Endothelial cell of umbilical vein (primary cell): ENCODE results near the gene GJA8. TPM values are rescaled to one million over a fixed set of nuclear protein-coding genes. Genes with fewer than 3 reads are reported as not detected.

Experiments
- BruUV-seq: library from RNA; stranded (reverse); fragments of 400-500 nt; replicated peaks from 2 replicates; lab custom pipeline; 2021; lab: Mats Ljungman, UMichigan
- CTCF ChIA-PET: fragments of 300-600, 350-600 bp; sonication (Branson Sonifier 250); formaldehyde crosslinking; loops from one replicate; lab custom pipeline; 2021; ENCODE audit warnings: antibody characterized with exemption, inconsistent platforms; lab: Charles Lee
- POLR2A ChIA-PET: fragments of 300-600, 350-600 bp; sonication (Branson Sonifier 250); formaldehyde crosslinking; loops from one replicate; lab custom pipeline; 2021; ENCODE audit warnings: antibody characterized with exemption, inconsistent platforms; lab: Charles Lee
- DNase-seq: peaks from one replicate; pipeline ENCODE4 v3.0.0-alpha.2; 2011; ENCODE audit warnings: low read depth, low spot score
- FAIRE-seq: peaks from 2 replicates; lab custom pipeline; 2011; peaks lifted over from hg19 to GRCh38; lab: Jason Lieb, UNC
- H2AFZ ChIP-seq: 2 replicates; pipeline ENCODE4 v1.6.0; 2012; ENCODE audit warnings: low read depth, low read length, control low read depth, inconsistent platforms
- H3K27ac ChIP-seq: 2 replicates; pipeline ENCODE4 v1.5.1; 2011; ENCODE audit warnings: low read depth, mild to moderate bottlenecking, control low read depth, low read length, moderate library complexity; ENCODE audit not compliant: insufficient read depth
- H3K27me3 ChIP-seq, 2 experiments: 2 replicates each; pipeline versions ENCODE4 v1.6.0 to v1.6.1; 2011; ENCODE audit warnings: low read length in 2 of 2, mixed read lengths in 1 of 2; ENCODE audit not compliant: control insufficient read depth in 2 of 2, insufficient read depth in 2 of 2
- H3K36me3 ChIP-seq, 2 experiments: 2 replicates in 1 of 2; 3 replicates in 1 of 2; pipeline ENCODE4 v1.5.1; 2011; ENCODE audit warnings: low read length in 2 of 2, mild to moderate bottlenecking in 1 of 2, moderate library complexity in 1 of 2; ENCODE audit not compliant: control insufficient read depth in 2 of 2, insufficient read depth in 2 of 2; ENCODE audit errors: extremely low read depth in 1 of 2
- H3K4me1 ChIP-seq: 3 replicates; pipeline ENCODE4 v1.5.1; 2011; ENCODE audit warnings: mild to moderate bottlenecking, low read length; ENCODE audit not compliant: control insufficient read depth, insufficient read depth; ENCODE audit errors: extremely low read depth
- H3K4me2 ChIP-seq: 2 replicates; pipeline ENCODE4 v1.6.1; 2011; ENCODE audit warnings: low read length, control low read depth, mixed read lengths; ENCODE audit not compliant: insufficient read depth
- H3K4me3 ChIP-seq, 3 experiments: fragments of 200-600 bp in 1 of 3; sonication (generic), shearing (Covaris generic) in 1 of 3; replicated peaks in 1 of 3; 2 replicates each; pipeline ENCODE4 v1.5.1; 2011 to 2016; ENCODE audit warnings: control low read depth in 3 of 3, low read length in 3 of 3, mild to moderate bottlenecking in 2 of 3, inconsistent platforms in 1 of 3, low read depth in 1 of 3, moderate library complexity in 1 of 3; ENCODE audit not compliant: insufficient read depth in 1 of 3
- H3K79me2 ChIP-seq: 2 replicates; pipeline ENCODE4 v1.6.0; 2012; ENCODE audit warnings: low read length, inconsistent platforms; ENCODE audit not compliant: control insufficient read depth, insufficient read depth
- H3K9ac ChIP-seq: replicated peaks from 2 replicates; pipeline ENCODE3; 2011; ENCODE audit warnings: low read length, control low read depth; ENCODE audit not compliant: insufficient read depth; ENCODE audit errors: extremely low read depth
- H3K9me1 ChIP-seq: replicated peaks from 3 replicates; pipeline ENCODE4 v1.6.0; 2011; ENCODE audit warnings: mild to moderate bottlenecking, low read length; ENCODE audit not compliant: control insufficient read depth, insufficient read depth; ENCODE audit errors: extremely low read depth
- H3K9me3 ChIP-seq: replicated peaks from 2 replicates; pipeline ENCODE4 v1.5.1; 2012; ENCODE audit warnings: low read length, inconsistent platforms; ENCODE audit not compliant: control insufficient read depth, insufficient read depth
- H4K20me1 ChIP-seq: replicated peaks from 2 replicates; pipeline ENCODE3; 2011; ENCODE audit warnings: mild to moderate bottlenecking, low read length; ENCODE audit not compliant: control insufficient read depth, insufficient read depth; ENCODE audit errors: extremely low read depth
- EZH2 ChIP-seq: IDR thresholded peaks from 2 replicates; pipeline ENCODE4 v1.6.1; 2012; ENCODE audit warnings: borderline replicate concordance, low read depth, mild to moderate bottlenecking, moderate library complexity, low read length, inconsistent platforms; ENCODE audit not compliant: severe bottlenecking
- FOS ChIP-seq: IDR thresholded peaks from 2 replicates; pipeline ENCODE4 v1.6.1; 2011; ENCODE audit warnings: mild to moderate bottlenecking, low read length, moderate library complexity, borderline replicate concordance; ENCODE audit not compliant: insufficient read depth
- GATA2 ChIP-seq: IDR thresholded peaks from 2 replicates; pipeline ENCODE4 v1.7.0; 2011; ENCODE audit warnings: low read depth, mild to moderate bottlenecking, moderate library complexity, mixed read lengths, low read length; ENCODE audit not compliant: insufficient read length, insufficient read depth
- JUN ChIP-seq: IDR thresholded peaks from 2 replicates; pipeline ENCODE4 v1.6.1; 2011; ENCODE audit warnings: borderline replicate concordance, low read depth; ENCODE audit not compliant: insufficient read length, insufficient read depth
- MYC ChIP-seq: IDR thresholded peaks from one replicate; pipeline ENCODE4 v1.6.1; 2011; ENCODE audit warnings: mild to moderate bottlenecking, low read depth, low read length
- POLR2A ChIP-seq: IDR thresholded peaks from 2 replicates; pipeline ENCODE4 v1.6.1; 2012; ENCODE audit warnings: low read depth, mild to moderate bottlenecking, control low read depth, low read length
- POLR2AphosphoS5 ChIP-seq: IDR thresholded peaks from 2 replicates; pipeline ENCODE4 v1.6.1; 2012; ENCODE audit warnings: low read depth, mild to moderate bottlenecking, control low read depth, low read length, moderate library complexity; ENCODE audit not compliant: insufficient read depth
- dilution Hi-C: fragments of 300-500 bp; cut with MboI; formaldehyde crosslinking; loops from one replicate; pipeline ENCODE4 v1.15.0; 2019; ENCODE audit warnings: low sequenced_read_pairs; ENCODE audit not compliant: extremely low pct_ligation_motif_present
- intact Hi-C: fragments of 100-400 bp; cut with micrococcal nuclease; formaldehyde crosslinking; loops from one replicate; pipeline ENCODE4 v1.10.0; 2022
- polyA plus RNA-seq, 4 experiments: library from polyadenylated mRNA; depleted of rRNA in 3 of 4; stranded (reverse) in 3 of 4; unstranded in 1 of 4; fragments of >200 nt; gene quantifications; 2 replicates each; pipeline versions ENCODE4 v1.2.1 to v1.2.3, GENCODE V29; 2011 to 2012; ENCODE audit warnings: missing spikeins in 1 of 4
- total RNA-seq: library from RNA; stranded (reverse); gene quantifications from 2 replicates; pipeline ENCODE4 v1.2.3, GENCODE V29; 2021
- TF ChIP-seq, protein P1 (sequence below): IDR thresholded peaks from 2 replicates; pipeline ENCODE4 v1.6.1; 2011; ENCODE audit not compliant: insufficient read depth, insufficient read length
- TF ChIP-seq, protein P2 (sequence below), 2 donors: IDR thresholded peaks; 1 replicate in 1 of 2; 2 replicates in 1 of 2; pipeline ENCODE4 v1.5.1; 2011; ENCODE audit warnings: low read length in 2 of 2, mild to moderate bottlenecking in 2 of 2, moderate library complexity in 2 of 2, control low read depth in 1 of 2, inconsistent platforms in 1 of 2, low read depth in 1 of 2; ENCODE audit not compliant: insufficient read depth in 1 of 2; ENCODE audit errors: extremely low read depth in 1 of 2

Gene GJA8
- total and polyA plus RNA-seq, 2 donors (not counting 3 experiments of a cell fraction or from before 2014, with no cell fraction given) = not detected

- H3K9me1 ChIP-seq = no peaks in the 10 kb centered on the region
- peaks cover 12% of the 10 kb centered on the region in 2 experiments for H3K27me3 ChIP-seq
- no peak overlapping the region for H2AFZ ChIP-seq
- H3K79me2 ChIP-seq = no peaks in the 10 kb centered on the region
- DNase-seq = no peak
- H3K4me3 ChIP-seq = no peak overlapping the region
- no peak overlapping the region for H3K27ac ChIP-seq
- H3K9me3 ChIP-seq = no peaks in the 10 kb centered on the region
- no peak for TF ChIP-seq POLR2A
- no peak for TF ChIP-seq EZH2
- no peak for TF ChIP-seq POLR2AphosphoS5
- TF ChIP-seq, protein P1, sequence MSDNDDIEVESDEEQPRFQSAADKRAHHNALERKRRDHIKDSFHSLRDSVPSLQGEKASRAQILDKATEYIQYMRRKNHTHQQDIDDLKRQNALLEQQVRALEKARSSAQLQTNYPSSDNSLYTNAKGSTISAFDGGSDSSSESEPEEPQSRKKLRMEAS = no peak
- TF ChIP-seq MYC = no peak
- TF ChIP-seq, protein P2, sequence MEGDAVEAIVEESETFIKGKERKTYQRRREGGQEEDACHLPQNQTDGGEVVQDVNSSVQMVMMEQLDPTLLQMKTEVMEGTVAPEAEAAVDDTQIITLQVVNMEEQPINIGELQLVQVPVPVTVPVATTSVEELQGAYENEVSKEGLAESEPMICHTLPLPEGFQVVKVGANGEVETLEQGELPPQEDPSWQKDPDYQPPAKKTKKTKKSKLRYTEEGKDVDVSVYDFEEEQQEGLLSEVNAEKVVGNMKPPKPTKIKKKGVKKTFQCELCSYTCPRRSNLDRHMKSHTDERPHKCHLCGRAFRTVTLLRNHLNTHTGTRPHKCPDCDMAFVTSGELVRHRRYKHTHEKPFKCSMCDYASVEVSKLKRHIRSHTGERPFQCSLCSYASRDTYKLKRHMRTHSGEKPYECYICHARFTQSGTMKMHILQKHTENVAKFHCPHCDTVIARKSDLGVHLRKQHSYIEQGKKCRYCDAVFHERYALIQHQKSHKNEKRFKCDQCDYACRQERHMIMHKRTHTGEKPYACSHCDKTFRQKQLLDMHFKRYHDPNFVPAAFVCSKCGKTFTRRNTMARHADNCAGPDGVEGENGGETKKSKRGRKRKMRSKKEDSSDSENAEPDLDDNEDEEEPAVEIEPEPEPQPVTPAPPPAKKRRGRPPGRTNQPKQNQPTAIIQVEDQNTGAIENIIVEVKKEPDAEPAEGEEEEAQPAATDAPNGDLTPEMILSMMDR (IDR thresholded peaks at IDR 0.05; ENCODE audit: extremely low read depth in 1 of 2, insufficient read depth in 1 of 2, low read depth in 1 of 2, low read length in 2 of 2) = no peak
- TF ChIP-seq GATA2 = no peak
- TF ChIP-seq FOS = no peak
- no peak for TF ChIP-seq JUN
- H3K36me3 ChIP-seq = no peaks in the 10 kb centered on the region
- no TSS peak for BruUV-seq
- no peak overlapping the region for H3K9ac ChIP-seq
- FAIRE-seq = no peak
- no peak overlapping the region for H3K4me2 ChIP-seq
- intact Hi-C loops = no loop called here
- POLR2A ChIA-PET = no interaction called here
- CTCF ChIA-PET = no interaction called here
- no peaks in the 10 kb centered on the region for H4K20me1 ChIP-seq
- H3K4me1 ChIP-seq = no peaks in the 10 kb centered on the region
- dilution Hi-C loops = no loop called here
These were observed 5.4 kb downstream of the GJA8 start for GRCh38 chr1:147907786-147908509.
